PC-9 (cell line): ENCODE measurements around the gene PLXDC2. TPM values are rescaled to one million over a fixed set of nuclear protein-coding genes. Genes with fewer than 3 reads are reported as not detected.

Experiments
- BruUV-seq: library from RNA; stranded (reverse); fragments of 400-500 nt; replicated peaks from 2 replicates; lab custom pipeline; 2021; lab: Mats Ljungman, UMichigan
- CTCF ChIA-PET: fragments of 300-600 bp; sonication (Branson Sonifier 250); formaldehyde crosslinking; loops from one replicate; lab custom pipeline; 2022; ENCODE audit warnings: antibody characterized with exemption; lab: Charles Lee
- POLR2A ChIA-PET: fragments of 300-600 bp; sonication (Branson Sonifier 250); formaldehyde crosslinking; loops from one replicate; lab custom pipeline; 2022; ENCODE audit warnings: antibody characterized with exemption; ENCODE audit not compliant: unreplicated experiment; lab: Charles Lee
- DNase-seq, 2 experiments: peaks; one replicate each; pipeline versions ENCODE4 v3.0.0 to v3.0.0-alpha.2; 2015 to 2022; ENCODE audit warnings: mixed read lengths in 1 of 2
- H2AFZ ChIP-seq: fragments of 200-600 bp; sonication (generic); 2 replicates; pipeline ENCODE4 v1.8.1; 2017; ENCODE audit warnings: antibody characterized with exemption
- H3F3A ChIP-seq: fragments of 200-600 bp; sonication (generic); 2 replicates; pipeline ENCODE4 v1.8.1; 2017; ENCODE audit warnings: antibody characterized with exemption, mild to moderate bottlenecking, low read depth; ENCODE audit not compliant: insufficient read depth
- H3K27ac ChIP-seq: fragments of 200-600 bp; sonication (generic); 2 replicates; pipeline ENCODE4 v1.6.1; 2016; ENCODE audit warnings: mixed run types
- H3K27me3 ChIP-seq: fragments of 200-600 bp; sonication (generic); 2 replicates; pipeline ENCODE4 v1.6.1; 2016; ENCODE audit warnings: low read depth, mixed run types; ENCODE audit not compliant: insufficient read depth
- H3K36me3 ChIP-seq: fragments of 200-600 bp; sonication (generic); 2 replicates; pipeline ENCODE4 v1.6.1; 2016; ENCODE audit warnings: low read depth, mixed run types
- H3K4me1 ChIP-seq: fragments of 200-600 bp; sonication (generic); replicated peaks from 2 replicates; pipeline ENCODE4 v1.6.1; 2016; ENCODE audit warnings: mixed run types; ENCODE audit not compliant: insufficient read depth
- H3K4me2 ChIP-seq: fragments of 200-600 bp; sonication (generic); 2 replicates; pipeline ENCODE4 v1.6.1; 2017; ENCODE audit warnings: mixed run types
- H3K4me3 ChIP-seq: fragments of 200-600 bp; sonication (generic); 2 replicates; pipeline ENCODE4 v1.6.1; 2016; ENCODE audit warnings: mixed run types
- H3K79me2 ChIP-seq: fragments of 200-600 bp; sonication (generic); 2 replicates; pipeline ENCODE4 v1.6.1; 2017; ENCODE audit warnings: low read depth, mixed run types
- H3K9me2 ChIP-seq: fragments of 200-600 bp; sonication (generic); 2 replicates; pipeline ENCODE4 v1.8.1; 2017; ENCODE audit warnings: mild to moderate bottlenecking; ENCODE audit not compliant: insufficient read depth
- H3K9me3 ChIP-seq: fragments of 200-600 bp; sonication (generic); 2 replicates; pipeline ENCODE4 v1.8.1; 2016; ENCODE audit warnings: low read depth; ENCODE audit not compliant: insufficient read depth
- H4K20me1 ChIP-seq: fragments of 200-600 bp; sonication (generic); 2 replicates; pipeline ENCODE4 v1.8.1; 2017; ENCODE audit not compliant: insufficient read depth
- EZH2 ChIP-seq: fragments of 200-600 bp; sonication (generic); IDR thresholded peaks from 2 replicates; pipeline ENCODE4 v1.8.0; 2017; ENCODE audit warnings: antibody characterized with exemption, low read depth
- intact Hi-C: fragments of 100-400 bp; cut with micrococcal nuclease; formaldehyde crosslinking; loops from one replicate; pipeline ENCODE4 v1.10.0; 2022; ENCODE audit not compliant: unreplicated experiment
- total RNA-seq: library from RNA; stranded (reverse); gene quantifications from 2 replicates; pipeline ENCODE4 v1.2.3, GENCODE V29; 2021
- TF ChIP-seq, protein P1 (sequence below): fragments of 200-600 bp; sonication (generic); conservative IDR thresholded peaks from 2 replicates; pipeline ENCODE4 v1.6.1; 2017; ENCODE audit warnings: mixed run types, antibody characterized with exemption, mild to moderate bottlenecking, moderate library complexity

Gene PLXDC2
- total RNA-seq, 1 experiment from 2014 or later: not detected

DNA sequence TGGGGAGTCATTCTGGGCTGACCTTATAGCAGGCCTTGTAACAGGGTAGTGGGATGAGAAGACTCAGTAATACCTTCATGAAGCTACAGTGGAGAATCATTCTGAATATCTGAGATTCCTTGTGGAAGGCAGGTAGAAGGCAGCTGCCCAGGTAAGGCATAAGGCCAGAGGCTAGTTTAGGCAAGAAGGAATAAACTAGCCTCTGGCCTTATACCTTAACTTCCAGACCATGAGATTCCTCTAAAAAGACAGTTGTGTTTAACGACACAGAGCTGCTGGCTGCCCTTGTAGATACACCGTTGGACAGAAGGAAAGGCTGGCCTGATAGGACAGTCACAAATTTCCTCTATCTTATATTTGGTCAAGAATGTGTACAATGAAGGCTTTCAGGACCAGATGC, 268.2 kb downstream of the PLXDC2 start:
- no peak overlapping the region for H3K4me3 ChIP-seq
- no peaks in the 10 kb centered on the region for H3K9me3 ChIP-seq
- no peaks in the 10 kb centered on the region for H3F3A ChIP-seq
- no peaks in the 10 kb centered on the region for H3K27me3 ChIP-seq
- TF ChIP-seq EZH2: no peak
- TF ChIP-seq, protein P1, sequence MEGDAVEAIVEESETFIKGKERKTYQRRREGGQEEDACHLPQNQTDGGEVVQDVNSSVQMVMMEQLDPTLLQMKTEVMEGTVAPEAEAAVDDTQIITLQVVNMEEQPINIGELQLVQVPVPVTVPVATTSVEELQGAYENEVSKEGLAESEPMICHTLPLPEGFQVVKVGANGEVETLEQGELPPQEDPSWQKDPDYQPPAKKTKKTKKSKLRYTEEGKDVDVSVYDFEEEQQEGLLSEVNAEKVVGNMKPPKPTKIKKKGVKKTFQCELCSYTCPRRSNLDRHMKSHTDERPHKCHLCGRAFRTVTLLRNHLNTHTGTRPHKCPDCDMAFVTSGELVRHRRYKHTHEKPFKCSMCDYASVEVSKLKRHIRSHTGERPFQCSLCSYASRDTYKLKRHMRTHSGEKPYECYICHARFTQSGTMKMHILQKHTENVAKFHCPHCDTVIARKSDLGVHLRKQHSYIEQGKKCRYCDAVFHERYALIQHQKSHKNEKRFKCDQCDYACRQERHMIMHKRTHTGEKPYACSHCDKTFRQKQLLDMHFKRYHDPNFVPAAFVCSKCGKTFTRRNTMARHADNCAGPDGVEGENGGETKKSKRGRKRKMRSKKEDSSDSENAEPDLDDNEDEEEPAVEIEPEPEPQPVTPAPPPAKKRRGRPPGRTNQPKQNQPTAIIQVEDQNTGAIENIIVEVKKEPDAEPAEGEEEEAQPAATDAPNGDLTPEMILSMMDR: no peak
- H4K20me1 ChIP-seq: no peaks in the 10 kb centered on the region
- no peaks in the 10 kb centered on the region for H3K79me2 ChIP-seq
- POLR2A ChIA-PET: no interaction called here
- no TSS peak for BruUV-seq
- no peaks in the 10 kb centered on the region for H3K9me2 ChIP-seq
- no peaks in the 10 kb centered on the region for H3K4me1 ChIP-seq
- H3K36me3 ChIP-seq: no peaks in the 10 kb centered on the region
- H3K4me2 ChIP-seq: no peak overlapping the region
- intact Hi-C loops: no loop called here
- CTCF ChIA-PET: no interaction called here
- no peak overlapping the region for H3K27ac ChIP-seq
- H2AFZ ChIP-seq: no peak overlapping the region
- no peak for DNase-seq

DNA sequence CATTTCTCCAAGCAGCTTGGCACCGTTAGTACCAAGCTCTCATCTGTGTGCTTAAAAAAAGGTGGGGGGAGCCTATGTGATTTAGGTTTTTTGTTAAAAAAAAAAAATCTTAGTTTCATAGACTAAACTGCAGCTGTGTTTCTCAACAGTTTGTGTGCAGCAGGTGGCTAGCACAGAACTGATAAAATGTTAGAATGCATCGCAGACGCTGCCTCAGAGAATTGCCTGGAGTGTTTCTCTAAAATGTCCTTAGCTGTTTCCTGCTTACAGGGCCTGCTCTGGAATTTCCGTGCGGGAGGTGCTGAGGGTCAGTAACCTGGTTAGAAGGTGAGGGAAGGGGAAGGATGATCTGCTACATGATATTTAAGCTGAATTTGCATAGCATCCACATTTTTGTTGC, 268.9 kb downstream of the PLXDC2 start:
- H3K27me3 ChIP-seq: no peaks in the 10 kb centered on the region
- no peak overlapping the region for H2AFZ ChIP-seq
- no peaks in the 10 kb centered on the region for H3K9me3 ChIP-seq
- no peaks in the 10 kb centered on the region for H3K9me2 ChIP-seq
- H3K79me2 ChIP-seq: no peaks in the 10 kb centered on the region
- H3K27ac ChIP-seq: no peak overlapping the region
- no peak for DNase-seq
- BruUV-seq: no TSS peak
- CTCF ChIA-PET: no interaction called here
- intact Hi-C loops: no loop called here
- POLR2A ChIA-PET: no interaction called here
- H3K4me3 ChIP-seq: no peak overlapping the region
- no peaks in the 10 kb centered on the region for H4K20me1 ChIP-seq
- no peaks in the 10 kb centered on the region for H3F3A ChIP-seq
- no peaks in the 10 kb centered on the region for H3K4me1 ChIP-seq
- no peaks in the 10 kb centered on the region for H3K36me3 ChIP-seq
- no peak for TF ChIP-seq EZH2
- TF ChIP-seq, protein P1: no peak
- H3K4me2 ChIP-seq: no peak overlapping the region

DNA sequence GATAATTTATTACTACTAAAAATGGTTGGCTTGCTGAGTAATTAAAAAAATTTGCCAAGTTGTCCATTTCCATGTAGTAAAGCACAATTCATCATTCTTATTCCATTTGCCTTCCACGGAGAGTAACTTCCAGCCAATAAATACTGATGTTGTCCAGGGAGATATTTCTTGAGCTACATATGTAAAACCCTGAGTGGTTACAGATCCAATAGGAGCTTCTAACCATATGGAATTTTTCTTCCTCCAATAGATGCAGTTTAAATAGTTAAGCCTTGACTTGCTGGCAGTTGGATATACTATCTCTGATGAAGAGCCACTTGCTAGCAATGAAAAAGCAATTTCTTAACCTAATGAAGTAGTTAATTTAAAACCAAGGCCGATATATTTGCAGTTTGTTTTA, 271.1 kb downstream of the PLXDC2 start:
- CTCF ChIA-PET: no interaction called here

More for the DNA sequence above, 271.1 kb downstream of the PLXDC2 start:
- no peak overlapping the region for H2AFZ ChIP-seq
- POLR2A ChIA-PET: no interaction called here
- no peaks in the 10 kb centered on the region for H3K9me2 ChIP-seq
- H3F3A ChIP-seq: no peaks in the 10 kb centered on the region
- H3K4me2 ChIP-seq: no peak overlapping the region
- H3K27me3 ChIP-seq: no peaks in the 10 kb centered on the region
- no peak for DNase-seq
- H3K27ac ChIP-seq: no peak overlapping the region
- H3K4me1 ChIP-seq: no peaks in the 10 kb centered on the region
- H3K9me3 ChIP-seq: no peaks in the 10 kb centered on the region
- no peaks in the 10 kb centered on the region for H3K79me2 ChIP-seq
- intact Hi-C loops: no loop called here
- no peak overlapping the region for H3K4me3 ChIP-seq
- no peaks in the 10 kb centered on the region for H4K20me1 ChIP-seq
- no peaks in the 10 kb centered on the region for H3K36me3 ChIP-seq
- TF ChIP-seq, protein P1: no peak
- TF ChIP-seq EZH2: no peak
- BruUV-seq: no TSS peak
